ENCODE results near the gene RAB3IL1.

RAB3IL1 gene

GRCh38 chr11:61866231-61866957 lies 51.0 kb downstream of the RAB3IL1 start:
- DNase-seq (ENCODE audit: low spot score) = no peak

- DNase-seq (ENCODE audit: low spot score) = no peak
These were observed 52.3 kb downstream of the RAB3IL1 start for GRCh38 chr11:61864814-61865775.

- no peak for DNase-seq (ENCODE audit: low spot score)
These were observed 53.8 kb downstream of the RAB3IL1 start for GRCh38 chr11:61863548-61864081.

GRCh38 chr11:61862714-61863547 lies 54.4 kb downstream of the RAB3IL1 start:
- DNase-seq (ENCODE audit: low spot score) = no peak

- no peak for DNase-seq (ENCODE audit: low spot score)
These were observed 55.7 kb downstream of the RAB3IL1 start for GRCh38 chr11:61861634-61862033.

GRCh38 chr11:61860054-61860903 lies 57.1 kb downstream of the RAB3IL1 start:
- DNase-seq (ENCODE audit: low spot score) = no peak

- no peak for DNase-seq (ENCODE audit: low spot score)
These were observed 61.3 kb downstream of the RAB3IL1 start for GRCh38 chr11:61855939-61856680.

GRCh38 chr11:61854966-61855714 lies 62.2 kb downstream of the RAB3IL1 start:
- no peak for DNase-seq (ENCODE audit: low spot score)

GRCh38 chr11:61854206-61854895 lies 63.0 kb downstream of the RAB3IL1 start:
- DNase-seq (ENCODE audit: low spot score) = no peak

- no peak for DNase-seq (ENCODE audit: low spot score)
These were observed 63.6 kb downstream of the RAB3IL1 start for GRCh38 chr11:61853698-61854169.

- no peak for DNase-seq (ENCODE audit: low spot score)
These were observed 65.5 kb downstream of the RAB3IL1 start for GRCh38 chr11:61851900-61852295.

- DNase-seq (ENCODE audit: low spot score) = no peak
These were observed 66.1 kb downstream of the RAB3IL1 start for GRCh38 chr11:61851113-61851899.

- no peak for DNase-seq (ENCODE audit: low spot score)
These were observed 66.7 kb downstream of the RAB3IL1 start for GRCh38 chr11:61850687-61851086.

GRCh38 chr11:61848631-61849030 lies 68.7 kb downstream of the RAB3IL1 start:
- no peak for DNase-seq (ENCODE audit: low spot score)

GRCh38 chr11:61847914-61848581 lies 69.3 kb downstream of the RAB3IL1 start:
- no peak for DNase-seq (ENCODE audit: low spot score)
